NCI-H446 (cell line): ENCODE data around the gene FGF11.

Source experiments
- DNase-seq, 2 experiments: peaks; one replicate each; lab custom pipeline; 2025; lab: John Stamatoyannopoulos, UW

Gene FGF11

DNA sequence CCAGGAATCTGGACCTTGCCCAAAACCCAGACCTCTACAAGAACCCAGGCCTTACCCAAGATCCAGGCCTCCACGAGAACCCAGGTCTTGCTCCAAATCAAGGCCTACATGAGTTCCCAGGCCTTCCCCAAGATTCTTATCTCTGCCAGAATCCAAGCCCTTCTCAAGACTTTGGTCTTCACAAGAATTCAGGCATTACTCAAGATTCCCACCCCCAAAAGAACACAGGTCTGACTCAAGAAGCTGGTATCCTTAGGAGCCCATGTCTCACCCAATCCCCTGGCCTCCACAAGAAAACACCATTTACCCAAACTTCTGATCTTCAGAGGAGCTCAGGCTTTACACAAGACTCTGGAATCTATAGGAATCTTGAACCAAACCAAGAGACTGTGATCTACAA, 8.1 kb upstream of the FGF11 start:
- no peak for DNase-seq

DNA sequence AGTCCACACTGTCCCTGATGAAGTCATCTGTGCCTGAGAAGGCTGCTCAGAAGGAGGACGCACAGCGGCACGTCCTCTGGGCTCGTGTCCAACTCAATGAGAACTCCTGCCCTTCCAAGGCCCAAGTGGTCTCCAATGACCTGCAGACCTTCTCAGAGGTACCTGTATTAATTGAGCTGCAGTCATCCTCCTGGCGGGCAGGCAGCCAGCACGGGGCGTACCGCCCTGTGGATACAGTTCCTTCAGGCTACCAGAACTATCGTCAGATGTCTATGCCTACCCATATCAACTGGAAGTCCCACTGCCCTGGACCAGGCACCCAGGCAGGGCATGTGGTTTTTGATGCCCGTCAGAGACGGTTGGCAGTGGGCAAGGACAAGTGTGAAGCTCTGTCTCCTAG, 7.0 kb upstream of the FGF11 start:
- DNase-seq, result no peak

DNA sequence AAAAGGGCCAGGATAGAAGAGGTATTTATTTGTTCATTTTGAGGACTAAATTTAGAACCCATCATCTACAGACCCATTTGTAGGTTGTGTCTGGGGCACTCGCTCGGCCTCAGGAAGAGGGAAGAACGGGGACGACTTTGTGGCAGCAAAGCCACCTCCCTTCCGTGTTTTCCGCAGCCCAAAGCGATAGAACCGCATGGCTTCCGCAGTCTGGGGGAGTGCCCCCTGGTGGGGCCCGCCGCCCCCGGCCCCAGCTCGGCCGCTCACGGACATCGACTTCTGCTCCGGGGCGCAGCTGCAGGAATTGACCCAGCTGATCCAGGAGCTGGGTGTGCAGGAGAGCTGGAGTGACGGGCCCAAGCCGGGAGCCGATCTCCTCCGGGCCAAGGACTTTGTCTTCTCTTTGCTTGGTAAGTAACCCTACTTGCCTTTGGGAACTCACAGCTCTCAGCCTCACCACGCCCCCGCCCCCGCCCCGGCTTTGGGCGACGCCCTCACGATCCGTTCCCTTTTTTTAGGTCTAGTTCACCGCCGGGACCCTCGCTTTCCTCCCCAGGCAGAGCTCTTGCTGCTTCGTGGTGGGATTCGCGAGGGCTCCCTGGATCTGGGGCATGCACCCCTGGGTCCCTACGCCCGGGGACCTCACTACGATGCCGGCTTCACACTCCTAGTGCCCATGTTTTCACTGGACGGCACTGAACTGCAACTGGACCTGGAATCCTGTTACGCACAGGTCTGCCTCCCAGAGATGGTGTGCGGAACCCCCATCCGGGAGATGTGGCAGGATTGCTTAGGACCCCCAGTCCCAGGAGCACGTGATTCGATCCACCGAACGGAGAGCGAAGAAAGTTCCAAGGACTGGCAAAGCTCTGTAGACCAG, 3.4 kb upstream of the FGF11 start:
- peak in 1 of 2 experiments; percentile 34 for DNase-seq

DNA sequence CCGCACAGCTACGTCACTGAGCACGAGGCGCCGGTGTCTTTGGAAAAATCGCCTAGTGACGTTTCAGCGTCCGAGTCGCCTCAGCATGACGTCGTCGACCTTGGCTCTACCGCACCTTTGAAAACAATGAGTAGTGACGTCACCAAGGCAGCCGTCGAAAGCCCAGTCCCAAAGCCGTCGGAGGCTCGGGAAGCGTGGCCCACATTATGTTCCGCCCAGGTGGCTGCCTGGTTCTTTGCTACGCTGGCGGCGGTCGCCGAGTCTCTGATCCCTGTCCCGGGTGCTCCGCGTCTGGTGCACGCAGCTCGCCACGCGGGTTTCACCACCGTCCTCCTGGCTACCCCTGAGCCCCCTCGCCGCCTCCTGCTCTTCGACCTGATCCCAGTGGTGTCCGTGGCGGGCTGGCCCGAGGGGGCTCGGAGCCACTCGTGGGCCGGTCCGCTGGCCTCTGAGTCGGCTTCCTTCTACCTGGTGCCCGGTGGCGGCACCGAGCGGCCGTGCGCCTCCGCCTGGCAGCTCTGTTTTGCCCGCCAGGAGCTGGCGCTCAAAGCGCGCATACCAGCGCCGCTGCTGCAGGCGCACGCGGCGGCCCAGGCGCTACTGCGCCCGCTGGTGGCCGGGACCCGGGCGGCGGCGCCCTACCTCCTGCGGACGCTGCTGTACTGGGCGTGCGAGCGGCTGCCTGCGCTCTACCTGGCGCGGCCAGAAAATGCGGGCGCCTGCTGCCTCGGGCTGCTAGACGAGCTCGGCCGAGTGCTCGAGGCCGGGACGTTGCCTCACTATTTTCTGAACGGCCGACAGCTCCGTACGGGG, 2.5 kb upstream of the FGF11 start:
- DNase-seq, result peak; percentile 28 to 81

DNA sequence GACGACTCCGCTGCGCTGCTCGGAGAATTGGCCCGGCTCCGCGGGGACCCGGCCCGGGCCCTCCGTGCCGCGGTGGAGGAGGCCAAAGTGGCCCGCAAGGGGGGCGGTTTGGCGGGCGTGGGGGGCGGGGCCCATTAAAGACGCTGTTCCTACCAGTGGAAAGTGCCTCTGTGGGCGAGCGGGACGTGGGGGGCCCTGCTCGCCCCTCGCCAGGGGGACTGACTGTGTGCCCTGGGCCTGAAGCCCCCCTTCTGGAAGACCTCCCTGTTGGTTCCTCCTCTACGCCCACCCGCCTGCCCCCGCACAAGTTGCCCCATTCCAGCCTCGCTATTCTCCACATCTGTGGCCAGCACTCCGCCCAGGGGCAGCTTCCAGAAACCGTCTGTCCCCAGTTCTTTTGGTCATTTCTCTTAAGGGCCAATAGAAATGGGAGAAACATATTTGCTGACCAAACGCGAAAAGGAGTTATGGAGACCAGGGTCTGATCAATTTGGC, 1.9 kb upstream of the FGF11 start:
- no peak for DNase-seq

DNA sequence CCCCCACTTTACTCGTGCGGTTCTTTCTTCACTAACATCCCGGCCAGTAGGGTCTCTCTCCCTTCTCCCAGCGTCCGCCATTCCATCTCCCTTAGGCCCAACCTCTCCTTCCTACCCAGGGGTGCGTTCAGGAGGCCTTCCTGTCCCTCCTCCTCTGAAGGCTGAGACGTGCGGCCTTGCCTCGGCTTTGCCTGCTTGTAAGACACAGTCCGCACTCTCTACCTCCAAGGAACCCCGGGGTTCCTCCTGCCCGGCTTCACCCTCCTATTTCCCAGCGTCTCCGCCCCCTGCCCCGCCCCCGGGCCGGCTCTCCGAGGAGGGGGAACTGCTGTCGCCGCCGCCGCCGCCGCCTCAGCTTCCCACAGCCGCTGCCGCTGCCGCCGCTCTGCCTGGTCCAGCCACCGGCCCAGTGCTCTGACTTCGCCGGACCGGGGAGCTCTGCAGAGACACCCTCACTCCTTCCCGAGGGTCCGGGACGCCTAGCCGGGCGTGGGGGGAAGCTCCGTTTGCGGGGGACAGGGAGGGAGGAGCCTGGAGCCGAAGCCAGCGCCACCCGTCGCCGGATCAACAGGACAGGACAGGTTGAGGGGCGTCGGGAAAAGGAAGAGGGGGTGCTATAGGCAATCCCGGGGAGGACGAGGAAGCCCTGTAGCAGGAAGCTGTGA, 1.2 kb upstream of the FGF11 start:
- no peak for DNase-seq

DNA sequence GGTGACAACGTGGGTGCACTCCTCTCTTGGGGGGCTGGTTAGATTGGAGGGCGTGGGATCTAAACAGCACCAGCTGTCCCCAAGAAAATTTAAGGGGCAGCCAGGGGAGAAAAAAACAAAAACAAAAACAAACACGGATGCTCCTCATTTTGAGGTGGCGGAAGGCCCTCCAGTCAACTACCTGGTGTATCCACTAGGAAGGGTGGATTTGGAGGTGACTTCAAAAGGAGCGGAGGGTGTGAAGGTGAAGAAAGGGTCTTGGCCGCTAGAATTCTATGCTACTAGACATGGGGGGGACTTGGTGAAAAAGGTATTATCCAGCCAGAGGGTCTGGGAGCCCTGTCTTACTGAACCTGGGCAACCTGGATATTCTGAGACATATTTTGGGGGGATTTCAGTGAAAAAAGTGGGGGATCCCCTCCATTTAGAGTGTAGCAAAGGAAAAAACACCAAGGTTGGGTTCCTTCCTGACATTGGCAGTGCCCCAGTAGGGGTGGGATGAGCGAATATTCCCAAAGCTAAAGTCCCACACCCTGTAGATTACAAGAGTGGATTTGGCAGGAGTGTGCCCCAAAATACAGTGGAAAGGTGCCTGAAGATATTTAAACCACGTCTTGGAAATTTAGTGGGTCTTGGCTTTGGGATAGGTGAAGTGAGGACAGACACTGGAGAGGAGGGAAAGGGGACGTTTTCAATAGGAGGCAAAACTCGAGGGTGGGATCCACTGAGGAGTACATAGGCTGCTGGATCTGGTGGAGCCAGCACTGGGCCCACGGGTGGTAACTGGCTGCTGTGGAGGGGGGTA, 454 bp upstream of the FGF11 start:
- no peak for DNase-seq

DNA sequence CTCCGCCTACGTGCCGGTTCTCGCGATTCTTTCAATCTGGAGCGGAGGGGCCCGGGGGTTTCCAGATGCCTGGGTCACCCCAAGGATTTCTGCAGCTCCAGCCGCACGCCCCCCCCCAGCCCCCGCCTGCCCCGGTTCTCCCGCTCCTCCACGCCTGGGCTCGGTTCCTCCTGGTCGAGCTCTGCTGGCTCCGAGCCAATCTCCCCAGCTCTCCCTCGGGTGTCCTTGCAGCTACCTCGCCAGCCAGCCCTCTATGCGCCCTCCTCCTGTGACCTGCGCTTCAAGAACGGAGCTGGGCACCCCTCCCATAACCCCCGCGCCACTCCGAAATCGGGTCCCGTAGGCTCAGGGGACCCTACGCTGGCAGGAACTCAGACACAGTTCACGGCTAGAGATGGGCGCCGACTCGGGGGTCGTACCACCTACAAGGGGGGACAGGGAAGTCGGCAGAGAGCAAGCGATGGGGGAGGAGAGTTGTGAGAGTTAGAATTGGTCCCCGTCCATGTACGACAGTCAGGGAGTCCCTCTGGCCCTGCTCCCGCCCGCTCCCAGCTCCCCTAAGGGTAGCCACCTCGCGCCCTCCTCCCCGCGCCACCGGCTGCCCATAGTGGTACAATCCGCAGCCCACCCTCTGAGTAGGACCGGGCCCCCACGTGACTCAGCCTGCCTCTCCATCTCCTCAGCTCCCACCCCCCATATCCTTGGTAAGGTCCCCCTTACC, 961 bp downstream of the FGF11 start:
- peak; percentile 57 to 72 for DNase-seq

DNA sequence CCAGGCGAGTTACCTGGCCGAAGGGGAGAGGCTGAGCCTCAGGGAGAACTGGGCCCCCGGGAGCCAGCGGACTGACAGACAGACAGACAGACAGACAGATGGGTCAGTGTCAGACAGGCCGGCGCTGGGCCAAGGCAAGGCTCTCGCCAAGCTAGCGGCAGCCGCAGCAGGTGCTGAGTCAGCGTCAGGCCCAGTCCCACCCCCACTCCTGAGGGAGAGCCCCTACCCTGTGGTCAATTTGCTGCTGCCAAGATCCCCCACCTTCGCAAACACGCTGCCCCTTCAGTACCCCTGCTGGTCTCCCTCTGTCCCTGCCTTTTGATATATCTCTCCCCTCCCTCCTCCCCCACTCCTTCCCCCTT, 1.5 kb downstream of the FGF11 start:
- peak in 1 of 2 experiments; percentile 67 for DNase-seq

DNA sequence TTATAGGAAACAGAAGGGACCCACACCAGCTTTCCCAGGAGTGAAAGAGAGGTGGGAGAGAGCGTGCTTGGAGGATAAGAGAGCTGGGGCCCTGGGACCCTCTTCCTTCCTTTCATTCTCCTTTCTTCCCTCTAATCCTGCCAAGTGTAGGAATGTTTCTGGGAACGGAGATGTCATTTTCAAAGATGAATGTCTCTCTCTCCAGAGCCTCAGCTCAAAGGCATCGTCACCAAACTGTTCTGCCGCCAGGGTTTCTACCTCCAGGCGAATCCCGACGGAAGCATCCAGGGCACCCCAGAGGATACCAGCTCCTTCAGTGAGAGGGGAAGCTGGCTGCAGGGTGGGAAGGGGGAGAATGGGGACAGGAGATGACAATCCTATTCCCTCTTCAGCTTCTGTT, 2.0 kb downstream of the FGF11 start:
- no peak for DNase-seq

DNA sequence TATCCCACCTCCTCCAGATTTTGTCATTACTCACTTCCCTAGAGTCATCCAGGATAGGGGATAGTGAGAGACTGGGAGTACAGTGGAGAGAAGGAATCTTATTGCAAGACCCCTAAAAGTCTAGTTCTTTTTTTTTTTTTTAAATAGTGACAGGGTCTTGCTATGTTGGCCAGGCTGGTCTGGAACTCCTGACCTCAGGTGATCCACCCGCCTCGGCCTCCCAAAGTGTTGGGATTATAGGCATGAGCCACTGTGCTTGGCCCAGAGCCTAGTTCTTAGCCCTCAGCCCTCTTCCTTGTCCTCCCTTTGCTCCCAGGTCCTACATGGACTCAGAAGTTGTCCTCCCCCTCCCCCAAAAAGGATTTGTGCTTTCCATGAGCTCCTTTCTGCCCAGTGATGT, 2.8 kb downstream of the FGF11 start:
- no peak for DNase-seq

DNA sequence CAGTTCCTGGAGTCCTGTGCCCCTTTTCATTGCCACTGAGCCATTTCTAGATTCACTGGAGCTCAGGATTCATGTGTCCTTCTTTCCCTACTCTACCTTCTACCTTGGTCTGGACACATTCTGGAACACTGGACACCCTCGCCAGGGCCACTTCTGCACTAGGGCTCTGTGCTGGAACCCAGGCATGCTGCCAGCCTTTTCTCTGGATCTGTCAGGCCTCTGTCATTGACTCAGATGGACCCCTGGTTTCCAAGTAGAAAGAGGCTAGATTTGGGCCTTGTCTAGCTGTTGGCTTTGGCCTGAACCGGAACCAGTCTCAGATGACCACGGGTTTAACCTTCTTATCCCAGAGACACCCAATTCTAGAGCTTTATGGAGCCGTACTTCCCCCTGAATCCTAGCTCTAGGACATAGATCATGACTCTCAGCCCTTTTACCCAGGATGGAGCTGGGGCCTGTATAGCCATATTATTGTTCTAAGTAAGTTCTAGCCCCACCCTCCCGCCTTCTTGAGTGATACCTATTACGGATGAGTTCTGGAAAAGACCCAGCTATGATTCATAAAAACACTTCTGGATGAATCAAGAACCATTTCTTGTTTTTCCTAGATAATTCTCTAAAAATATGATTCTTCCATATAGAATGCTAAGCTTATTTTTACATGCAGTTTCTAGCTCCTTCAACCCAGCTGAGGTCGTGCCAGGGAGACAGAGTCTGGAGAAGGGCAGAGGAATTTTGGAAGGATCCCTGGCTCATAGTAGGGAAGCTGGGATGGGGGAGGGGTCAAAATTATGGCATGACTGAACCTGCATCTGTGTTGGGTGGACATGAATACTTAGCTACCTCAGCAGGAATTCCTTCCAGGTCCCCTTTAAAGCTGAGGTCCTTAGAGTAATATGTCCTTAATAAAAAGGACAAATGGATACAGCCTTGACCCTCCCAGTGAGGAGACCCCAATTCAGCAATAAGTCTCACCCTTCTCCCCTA, 4.5 kb downstream of the FGF11 start:
- no peak for DNase-seq

DNA sequence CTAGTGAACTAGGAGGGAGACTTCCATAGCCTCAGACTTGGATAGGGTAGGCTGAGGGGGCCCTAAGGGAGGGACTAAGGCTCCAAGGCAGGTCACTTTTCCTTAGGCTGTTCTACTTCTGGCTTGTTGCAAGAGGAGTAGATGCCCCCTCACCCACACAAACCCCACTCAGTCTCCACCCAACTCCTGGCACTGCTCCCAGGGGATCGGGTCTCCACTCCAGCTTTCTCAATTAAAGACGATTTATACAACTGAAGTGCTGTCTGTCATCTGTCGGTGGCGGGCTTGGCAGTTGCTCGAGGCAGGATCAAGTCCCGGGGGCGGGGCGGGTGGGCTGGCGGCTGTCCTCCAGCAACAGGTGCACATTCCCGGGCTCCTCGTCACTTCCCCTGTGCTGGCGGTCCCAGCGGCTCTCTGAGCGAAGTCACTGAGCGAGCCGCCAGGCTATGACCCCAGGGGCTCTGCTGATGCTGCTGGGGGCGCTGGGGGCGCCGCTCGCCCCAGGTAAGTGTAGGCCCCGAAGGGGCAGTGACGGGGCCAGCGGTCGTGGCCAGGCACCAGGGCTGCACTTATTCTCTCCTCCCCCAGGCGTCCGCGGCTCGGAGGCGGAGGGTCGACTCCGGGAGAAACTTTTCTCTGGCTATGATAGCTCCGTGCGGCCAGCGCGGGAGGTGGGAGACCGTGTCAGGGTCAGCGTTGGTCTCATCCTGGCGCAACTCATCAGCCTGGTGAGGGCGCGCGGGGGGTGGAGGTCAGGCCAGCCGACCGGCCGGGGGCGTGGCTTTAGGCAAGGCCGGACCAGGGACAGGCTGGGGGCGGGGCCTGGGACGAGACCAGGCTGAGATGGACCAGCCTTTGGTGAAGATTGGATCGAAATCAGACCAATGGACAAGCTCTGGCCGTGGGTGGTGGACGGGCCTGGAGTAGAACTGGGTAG, 5.6 kb downstream of the FGF11 start, which contains the start of gene CHRNB1:
TSS of gene CHRNB1 (plus strand) at position 380 of the 937 bp plus-strand sequence. CDS start at position 447, 67 bp downstream.
- DNase-seq, result peak in 1 of 2 experiments; percentile 45

DNA sequence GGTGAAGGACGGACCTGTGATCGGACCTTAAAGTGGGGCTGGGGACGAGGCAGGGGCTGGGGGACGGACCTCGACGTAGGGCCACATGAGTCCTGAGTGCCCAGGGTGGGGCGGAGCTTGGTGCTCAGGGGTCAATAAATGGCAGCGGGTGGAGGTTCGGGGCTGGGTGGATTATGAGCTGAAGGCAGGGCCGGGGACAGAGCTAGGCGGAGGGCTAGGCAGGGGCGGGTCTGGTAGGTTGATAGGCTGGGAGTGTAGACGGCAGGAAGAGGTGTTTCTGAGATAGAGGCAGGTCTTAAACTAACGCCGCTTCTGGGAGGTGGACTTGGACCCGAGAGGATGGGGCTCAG, 6.3 kb downstream of the FGF11 start:
- no peak for DNase-seq

DNA sequence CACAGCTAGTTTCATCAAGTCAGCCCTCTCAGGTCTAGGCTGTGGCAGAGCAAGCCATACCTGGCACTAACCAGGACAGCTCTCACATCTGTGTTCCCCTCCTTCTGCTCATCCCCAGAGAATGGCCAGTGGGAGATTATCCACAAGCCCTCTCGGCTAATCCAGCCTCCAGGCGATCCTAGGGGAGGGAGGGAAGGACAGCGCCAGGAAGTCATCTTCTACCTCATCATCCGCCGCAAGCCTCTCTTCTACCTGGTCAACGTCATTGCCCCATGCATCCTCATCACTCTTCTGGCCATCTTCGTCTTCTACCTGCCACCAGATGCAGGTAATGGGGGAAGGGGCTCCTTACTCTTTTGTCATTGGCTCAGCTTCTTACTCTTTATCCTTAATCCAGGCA, 9.1 kb downstream of the FGF11 start:
- no peak for DNase-seq

DNA sequence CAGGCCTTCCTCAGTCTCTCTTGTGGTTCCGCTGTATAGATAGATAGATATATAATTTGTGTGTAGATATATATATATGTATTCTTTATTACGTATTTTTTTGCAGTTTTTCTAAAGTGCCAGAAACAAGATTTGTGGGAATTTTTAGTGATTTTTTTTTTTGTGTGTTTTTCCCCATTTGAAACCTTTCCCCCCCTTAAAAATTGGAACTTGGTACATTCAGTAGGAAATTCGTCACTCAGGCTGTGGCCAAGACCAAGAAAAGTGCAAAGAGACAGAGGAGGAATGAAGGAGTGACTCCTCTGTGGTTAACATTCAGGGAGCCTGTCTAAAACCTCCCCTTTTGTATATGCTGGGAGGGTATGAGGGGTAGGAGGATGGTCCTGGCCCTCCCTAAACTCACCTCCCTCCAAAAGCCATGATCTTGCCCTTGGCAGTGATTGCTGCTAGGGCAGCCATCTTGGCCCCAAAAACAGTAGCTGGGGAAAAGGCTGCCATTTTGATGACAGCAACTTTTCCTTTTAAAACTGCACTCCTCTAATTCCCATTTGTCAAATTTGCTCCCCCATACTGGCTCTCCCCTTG, 20.7 kb downstream of the FGF11 start:
- no peak for DNase-seq

DNA sequence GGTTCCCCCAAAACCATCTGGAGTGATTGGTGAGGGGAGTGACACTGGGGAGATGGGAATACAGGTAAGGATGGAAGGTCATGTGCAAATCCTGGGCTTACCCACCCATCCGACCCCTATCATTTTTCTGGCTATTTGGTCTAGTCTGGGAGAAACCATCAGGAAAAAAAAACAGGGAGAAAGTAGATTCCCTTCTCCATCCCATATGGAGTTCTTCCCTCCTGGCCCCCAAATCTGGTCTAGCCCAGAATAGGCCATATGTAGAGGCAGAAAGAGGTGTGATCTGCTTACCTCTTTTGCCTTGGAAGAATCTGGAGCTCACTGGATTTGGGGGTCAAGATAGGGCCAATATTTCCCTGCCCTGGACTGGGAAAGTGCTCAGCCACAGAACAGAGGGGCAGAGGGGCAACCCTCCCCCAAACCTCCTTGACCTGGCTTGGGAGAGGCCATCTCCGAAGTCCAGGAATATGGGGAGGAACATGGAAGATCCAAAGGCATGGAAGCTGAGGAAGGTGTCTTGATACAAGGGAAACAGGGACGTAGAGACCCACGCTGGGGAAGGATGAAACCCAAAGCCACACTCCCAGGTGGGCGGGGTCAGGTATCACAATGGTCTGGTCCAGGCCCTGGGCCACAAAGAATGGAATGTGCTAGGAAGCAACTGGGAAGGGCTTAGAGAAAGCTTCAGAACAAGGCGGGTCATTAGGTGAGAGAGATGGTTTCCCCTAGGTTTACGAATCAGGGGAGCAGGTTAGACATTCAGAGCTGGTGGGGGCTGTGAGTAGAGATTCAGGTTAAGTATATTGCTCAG, 21.7 kb downstream of the FGF11 start:
- DNase-seq, result no peak
